OCI-LY7 (cell line): Measurements from ENCODE around the gene SYNE3. TPM values are rescaled to one million over a fixed set of nuclear protein-coding genes. Genes with fewer than 3 reads are reported as not detected.

ENCODE experiments used
- BruUV-seq: library from RNA; stranded (reverse); fragments of 400-500 nt; replicated peaks from 2 replicates; lab custom pipeline; 2021; lab: Mats Ljungman, UMichigan
- CTCF ChIA-PET: fragments of 300-600 bp; sonication (Branson Sonifier 250); formaldehyde crosslinking; loops from one replicate; lab custom pipeline; 2022; ENCODE audit warnings: antibody characterized with exemption; ENCODE audit not compliant: unreplicated experiment; lab: Charles Lee
- POLR2A ChIA-PET: fragments of 300-600 bp; sonication (Branson Sonifier 250); formaldehyde crosslinking; loops from one replicate; lab custom pipeline; 2022; ENCODE audit warnings: antibody characterized with exemption; lab: Charles Lee
- DNase-seq: peaks from one replicate; pipeline ENCODE4 v3.0.0-alpha.2; 2015; ENCODE audit warnings: low spot score
- H2AFZ ChIP-seq: fragments of 200-600 bp; sonication (generic), shearing (Covaris generic); 2 replicates; pipeline ENCODE4 v1.6.1; 2014; ENCODE audit warnings: mild to moderate bottlenecking, antibody characterized with exemption, low read length, moderate library complexity
- H3K27ac ChIP-seq: fragments of 200-600 bp; sonication (generic); 2 replicates; pipeline ENCODE4 v1.5.1; 2014; ENCODE audit warnings: mixed run types, low read depth, mild to moderate bottlenecking, moderate library complexity, low read length, inconsistent platforms; ENCODE audit not compliant: poor library complexity, severe bottlenecking
- H3K36me3 ChIP-seq: fragments of 200-600 bp; sonication (generic); 2 replicates; pipeline ENCODE4 v1.6.1; 2014; ENCODE audit warnings: mild to moderate bottlenecking, antibody characterized with exemption, low read length, moderate library complexity, mixed read lengths; ENCODE audit not compliant: insufficient read depth
- H3K4me1 ChIP-seq: fragments of 200-600 bp; sonication (generic); 2 replicates; pipeline ENCODE4 v1.5.1; 2014; ENCODE audit warnings: mild to moderate bottlenecking, low read length; ENCODE audit not compliant: insufficient read depth, poor library complexity, severe bottlenecking
- H3K4me2 ChIP-seq: fragments of 200-600 bp; sonication (generic); 2 replicates; pipeline ENCODE4 v1.6.1; 2014; ENCODE audit warnings: mild to moderate bottlenecking, low read length
- H3K4me3 ChIP-seq: fragments of 200-600 bp; sonication (generic); 2 replicates; pipeline ENCODE4 v1.5.1; 2014; ENCODE audit warnings: mild to moderate bottlenecking, low read depth, low read length; ENCODE audit not compliant: poor library complexity, severe bottlenecking
- H3K79me2 ChIP-seq: fragments of 200-600 bp; sonication (generic); 2 replicates; pipeline ENCODE4 v1.6.1; 2016; ENCODE audit warnings: low read depth, mild to moderate bottlenecking, low read length, moderate library complexity, mixed read lengths; ENCODE audit not compliant: insufficient read depth
- H3K9me2 ChIP-seq: fragments of 200-600 bp; sonication (generic); 2 replicates; pipeline ENCODE4 v1.6.1; 2016; ENCODE audit warnings: mild to moderate bottlenecking, low read length, mixed read lengths; ENCODE audit not compliant: insufficient read depth
- H3K9me3 ChIP-seq: fragments of 200-600 bp; sonication (generic); 2 replicates; pipeline ENCODE4 v1.6.1; 2014; ENCODE audit warnings: mild to moderate bottlenecking, mixed run types, low read length, mixed read lengths
- H4K20me1 ChIP-seq: fragments of 200-600 bp; sonication (generic); 2 replicates; pipeline ENCODE4 v1.6.1; 2014; ENCODE audit warnings: mild to moderate bottlenecking, antibody characterized with exemption, low read length, moderate library complexity, mixed read lengths; ENCODE audit not compliant: insufficient read depth
- CTCF ChIP-seq: fragments of 200-600 bp; sonication (generic); conservative IDR thresholded peaks from 2 replicates; pipeline ENCODE4 v1.5.1; 2014; ENCODE audit warnings: mild to moderate bottlenecking, antibody characterized with exemption, low read length, moderate library complexity, mixed read lengths
- EZH2phosphoT487 ChIP-seq: fragments of 200-600 bp; sonication (generic); IDR thresholded peaks from 2 replicates; pipeline ENCODE4 v1.6.1; 2018; ENCODE audit warnings: low read depth, borderline replicate concordance, mild to moderate bottlenecking, mixed run types, antibody characterized with exemption, low read length, moderate library complexity, mixed read lengths
- intact Hi-C: fragments of 100-400 bp; cut with micrococcal nuclease; formaldehyde crosslinking; loops from one replicate; pipeline ENCODE4 v1.10.0; 2022; ENCODE audit not compliant: unreplicated experiment
- total RNA-seq, 2 experiments: library from RNA; depleted of rRNA in 1 of 2; stranded (reverse); fragments of >200 nt in 1 of 2; shearing (Covaris generic) in 1 of 2; gene quantifications; 2 replicates each; pipeline ENCODE4 v1.2.3, GENCODE V29; 2014 to 2022

The SYNE3 gene
- total RNA-seq, 2 experiments from 2014 or later: 0.60 to 4.1 TPM

DNA sequence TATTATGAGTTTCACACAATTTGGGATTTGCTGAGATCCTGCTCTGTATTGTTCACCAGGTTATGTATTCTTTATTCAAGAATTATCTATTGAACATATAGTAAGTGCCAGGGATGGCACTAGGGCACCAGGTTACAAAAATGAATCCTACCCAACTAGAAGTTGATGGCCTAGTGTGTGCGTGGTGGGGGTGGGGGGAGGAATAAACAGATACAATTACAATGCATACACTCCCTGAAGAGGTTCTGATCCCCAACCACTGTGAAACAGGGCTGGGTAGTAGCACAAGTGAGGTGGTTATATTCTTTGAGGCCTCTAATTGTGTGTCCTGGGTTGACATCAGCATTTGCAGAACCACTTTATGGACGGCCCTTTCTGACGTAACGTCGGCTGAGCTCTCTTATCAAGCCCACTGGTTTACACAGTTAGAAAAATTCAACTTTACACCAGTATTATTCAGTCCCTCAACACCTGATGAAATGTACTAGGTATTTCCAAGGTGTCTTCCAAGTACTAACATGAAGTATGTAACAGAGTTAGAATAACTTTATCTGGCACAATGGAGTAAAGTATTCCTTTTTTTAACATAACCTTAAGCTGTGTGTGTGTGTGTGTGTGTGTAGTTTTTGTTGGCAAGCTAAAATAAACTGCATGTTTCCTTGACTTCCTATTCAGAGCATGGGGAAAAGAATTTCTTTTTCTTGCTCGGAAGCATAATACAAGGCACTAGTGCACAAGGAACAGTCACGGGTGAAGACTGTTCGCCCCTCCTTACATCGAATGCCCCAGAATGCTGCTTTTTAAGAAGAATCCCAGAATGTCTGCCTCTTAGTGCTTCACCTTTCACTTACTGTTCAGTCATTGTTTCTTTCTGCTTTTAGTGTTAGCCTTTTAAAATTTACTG is 10.3 kb upstream of the SYNE3 start:
- no peak for TF ChIP-seq CTCF
- no peak for TF ChIP-seq EZH2phosphoT487
- H3K4me3 ChIP-seq: no peak overlapping the region
- ChIA-PET CTCF (interaction anchor here (0.6 to 1.9 kb wide), 6 partner anchors 9 to 95 kb away, joined by 3 to 9 read pairs (median 4); no protein-coding TSS in a partner anchor), POLR2A (interaction anchor here (0.6 to 1.5 kb wide), 6 partner anchors 8 to 82 kb away, joined by 3 to 6 read pairs (median 3); no protein-coding TSS in a partner anchor)
- H3K9me2 ChIP-seq: no peaks in the 10 kb centered on the region
- DNase-seq: no peak
- peaks cover 21% of the 10 kb centered on the region for H3K36me3 ChIP-seq
- peaks cover 5% of the 10 kb centered on the region for H4K20me1 ChIP-seq
- no peak overlapping the region for H3K27ac ChIP-seq
- intact Hi-C loops: loop anchor here (1.0 to 2.0 kb wide), 2 partner anchors 40 to 84 kb away; no protein-coding TSS in a partner anchor
- no peak overlapping the region for H2AFZ ChIP-seq
- peaks cover 22% of the 10 kb centered on the region for H3K79me2 ChIP-seq
- H3K4me2 ChIP-seq: no peak overlapping the region
- peaks cover 38% of the 10 kb centered on the region for H3K4me1 ChIP-seq
- no TSS peak for BruUV-seq
- no peaks in the 10 kb centered on the region for H3K9me3 ChIP-seq

- Histone ChIP-seq H3K36me3 (peaks cover 14% of the 10 kb centered on the region), H3K4me3 (no peak overlapping the region), H3K79me2 (peaks cover 15% of the 10 kb centered on the region), H3K27ac (no peak overlapping the region), H3K4me2 (no peak overlapping the region), H3K9me2 (no peaks in the 10 kb centered on the region), H4K20me1 (no peaks in the 10 kb centered on the region), H3K9me3 (no peaks in the 10 kb centered on the region), H2AFZ (no peak overlapping the region), H3K4me1 (peaks cover 31% of the 10 kb centered on the region)
- no peak for DNase-seq
- TF ChIP-seq CTCF: no peak
- TF ChIP-seq EZH2phosphoT487: no peak
- ChIA-PET POLR2A (interaction anchor here (0.6 to 1.5 kb wide), 5 partner anchors 22 to 88 kb away, joined by 3 read pairs; no protein-coding TSS in a partner anchor), CTCF (interaction anchor here (1.3 to 1.9 kb wide), 2 partner anchors 81 to 85 kb away, joined by 5 to 9 read pairs; no protein-coding TSS in a partner anchor)
- no TSS peak for BruUV-seq
- intact Hi-C loops: loop anchor here (2.0 kb wide), 1 partner anchor 39 kb away; no protein-coding TSS in a partner anchor
Observed at GRCh38 chr14:95525999-95526398, 9.5 kb upstream of the SYNE3 start.
